Measurements from ENCODE around the gene GPLD1.

Gene GPLD1

GRCh38 chr6:24378473-24379097, 110.8 kb downstream of the GPLD1 start:
- no peak for FAIRE-seq
- TF ChIP-seq CTCF (IDR thresholded peaks at IDR 0.05; ENCODE audit: insufficient read depth, missing control alignments) = no peak
- DNase-seq (ENCODE audit: insufficient read length, low spot score) = no peak
